Prostate gland (tissue), 2 donors: ENCODE measurements around the gene SLC39A3.

Experiments used
- CTCF ChIP-seq, 4 experiments: fragments of 200-600 bp in 2 of 4; fragments of 450-650 bp in 2 of 4; sonication (generic) in 2 of 4; IDR thresholded peaks; 1 replicate in 3 of 4; 2 replicates in 1 of 4; pipeline ENCODE4 v1.5.1; 2016 to 2019; ENCODE audit warnings: antibody characterized with exemption in 4 of 4, mild to moderate bottlenecking in 2 of 4, moderate library complexity in 2 of 4
- POLR2A ChIP-seq: fragments of 450-650 bp; IDR thresholded peaks from one replicate; pipeline ENCODE4 v1.6.1; 2016; ENCODE audit warnings: antibody characterized with exemption, mild to moderate bottlenecking

- TF ChIP-seq CTCF (IDR thresholded peaks at IDR 0.05) = no peak
- no peak for TF ChIP-seq POLR2A
These were observed 38.3 kb downstream of the SLC39A3 start for GRCh38 chr19:2701361-2702169.
